ENCODE results near the gene MMP17.

Gene MMP17

GRCh38 chr12:131853832-131854797, 25.9 kb downstream of the MMP17 start:
- no peak for TF ChIP-seq CTCF (IDR thresholded peaks at IDR 0.05; ENCODE audit: borderline replicate concordance, insufficient read depth, low read depth, low read length)

GRCh38 chr12:131854861-131855476, 26.8 kb downstream of the MMP17 start:
- no peak overlapping the region for H3K4me3 ChIP-seq (ENCODE audit: low read depth, low read length)
- TF ChIP-seq CTCF (IDR thresholded peaks at IDR 0.05; ENCODE audit: borderline replicate concordance, insufficient read depth, low read depth, low read length): no peak

More at GRCh38 chr12:131853832-131854797, 25.9 kb downstream of the MMP17 start:
- H3K4me3 ChIP-seq (ENCODE audit: low read depth, low read length): no peak overlapping the region

GRCh38 chr12:131855521-131856142, 27.4 kb downstream of the MMP17 start:
- TF ChIP-seq CTCF (IDR thresholded peaks at IDR 0.05; ENCODE audit: borderline replicate concordance, insufficient read depth, low read depth, low read length): no peak
- no peak overlapping the region for H3K4me3 ChIP-seq (ENCODE audit: low read depth, low read length)

GRCh38 chr12:131856366-131857097, 28.3 kb downstream of the MMP17 start:
- no peak for TF ChIP-seq CTCF (IDR thresholded peaks at IDR 0.05; ENCODE audit: borderline replicate concordance, insufficient read depth, low read depth, low read length)
- H3K4me3 ChIP-seq (ENCODE audit: low read depth, low read length): no peak overlapping the region

- no peak for TF ChIP-seq CTCF (IDR thresholded peaks at IDR 0.05; ENCODE audit: borderline replicate concordance, insufficient read depth, low read depth, low read length)
- H3K4me3 ChIP-seq (ENCODE audit: low read depth, low read length): no peak overlapping the region
These were observed 30.0 kb downstream of the MMP17 start for GRCh38 chr12:131857908-131858850.
